Hepatic stellate cell (primary cell): Measurements from ENCODE around the gene XPR1.
"Not testable (repeated sequence)": the region's sequence is repeated elsewhere in the genome, so short reads cannot be mapped to it uniquely, and the experiment has no call there.

Source experiments
- DNase-seq: peaks from one replicate; pipeline ENCODE4 v3.0.0; 2011; ENCODE audit warnings: low spot score

XPR1 gene

GRCh38 chr1:180785291-180785690 is 153.5 kb downstream of the XPR1 start:
- DNase-seq, result peak; percentile 8

GRCh38 chr1:180785887-180786286 is 154.1 kb downstream of the XPR1 start:
- DNase-seq, result no peak

GRCh38 chr1:180786624-180787023 is 154.8 kb downstream of the XPR1 start:
- DNase-seq, result no peak

GRCh38 chr1:180787628-180788307 is 155.9 kb downstream of the XPR1 start:
- DNase-seq, result no peak

- no peak for DNase-seq
Observed at GRCh38 chr1:180789460-180789859, 157.6 kb downstream of the XPR1 start.

- DNase-seq, result not testable (repeated sequence)
Observed at GRCh38 chr1:180791152-180791551, 159.3 kb downstream of the XPR1 start.

- no peak for DNase-seq
Observed at GRCh38 chr1:180791806-180792205, 160.0 kb downstream of the XPR1 start.

GRCh38 chr1:180793451-180793850 is 161.6 kb downstream of the XPR1 start:
- DNase-seq, result no peak

- DNase-seq, result no peak
Observed at GRCh38 chr1:180796897-180797640, 165.2 kb downstream of the XPR1 start.

- DNase-seq, result no peak
Observed at GRCh38 chr1:180800945-180801344, 169.1 kb downstream of the XPR1 start.

- DNase-seq, result no peak
Observed at GRCh38 chr1:180802813-180803212, 171.0 kb downstream of the XPR1 start.

GRCh38 chr1:180805316-180805715 is 173.5 kb downstream of the XPR1 start:
- DNase-seq, result no peak

- no peak for DNase-seq
Observed at GRCh38 chr1:180811298-180811697, 179.5 kb downstream of the XPR1 start.

- DNase-seq, result peak; percentile 9
Observed at GRCh38 chr1:180811886-180812285, 180.1 kb downstream of the XPR1 start.

- DNase-seq, result no peak
Observed at GRCh38 chr1:180814258-180814657, 182.4 kb downstream of the XPR1 start.

GRCh38 chr1:180815188-180815587 is 183.4 kb downstream of the XPR1 start:
- DNase-seq, result no peak

GRCh38 chr1:180816132-180816531 is 184.3 kb downstream of the XPR1 start:
- no peak for DNase-seq

GRCh38 chr1:180821970-180822369 is 190.1 kb downstream of the XPR1 start:
- DNase-seq, result no peak

- not testable (repeated sequence) for DNase-seq
Observed at GRCh38 chr1:180831507-180831906, 199.7 kb downstream of the XPR1 start.

- DNase-seq, result not testable (repeated sequence)
Observed at GRCh38 chr1:180833180-180833579, 201.4 kb downstream of the XPR1 start.

- DNase-seq, result no peak
Observed at GRCh38 chr1:180836449-180836848, 204.6 kb downstream of the XPR1 start.

- DNase-seq, result no peak
Observed at GRCh38 chr1:180837020-180837419, 205.2 kb downstream of the XPR1 start.

- DNase-seq, result no peak
Observed at GRCh38 chr1:180838535-180838934, 206.7 kb downstream of the XPR1 start.

GRCh38 chr1:180839547-180839946 is 207.7 kb downstream of the XPR1 start:
- DNase-seq, result no peak
